SK-N-SH treated with all-trans-retinoic acid at 6 μM for 48 hours (cell line): ENCODE measurements around the gene KIF18A.

Source experiments
- ARNTL ChIP-seq: fragments of 450-650 bp; formaldehyde crosslinking; IDR thresholded peaks from 2 replicates; pipeline ENCODE4 v1.5.0; 2020; ENCODE audit warnings: low read depth, mild to moderate bottlenecking, moderate library complexity, borderline replicate concordance
- BACH2 ChIP-seq: fragments of 250-450 bp; sonication (Bioruptor Pico); IDR thresholded peaks from 2 replicates; pipeline ENCODE4 v1.9.0; 2021; ENCODE audit warnings: mild to moderate bottlenecking, borderline replicate concordance
- ESRRG ChIP-seq: fragments of 250-450 bp; sonication (Bioruptor Pico); IDR thresholded peaks from 2 replicates; pipeline ENCODE4 v1.6.1; 2021; ENCODE audit warnings: mild to moderate bottlenecking
- OSR1 ChIP-seq: fragments of 250-450 bp; sonication (Bioruptor Pico); IDR thresholded peaks from 2 replicates; pipeline ENCODE4 v1.8.0; 2022; ENCODE audit warnings: moderate library complexity, mild to moderate bottlenecking, inconsistent platforms
- RARB ChIP-seq: fragments of 250-450 bp; sonication (Bioruptor Pico); IDR thresholded peaks from 2 replicates; pipeline ENCODE4 v1.8.0; 2021; ENCODE audit warnings: mild to moderate bottlenecking, moderate library complexity
- TOX ChIP-seq: fragments of 250-450 bp; sonication (Bioruptor Pico); IDR thresholded peaks from 2 replicates; pipeline ENCODE4 v1.8.0; 2021; ENCODE audit warnings: mild to moderate bottlenecking, moderate library complexity, borderline replicate concordance
- ZFP3 ChIP-seq: fragments of 250-450 bp; sonication (Bioruptor Pico); IDR thresholded peaks from 2 replicates; pipeline ENCODE4 v1.5.0; 2020; ENCODE audit warnings: mild to moderate bottlenecking, moderate library complexity
- ZFP30 ChIP-seq: fragments of 450-650 bp; formaldehyde crosslinking; IDR thresholded peaks from 2 replicates; pipeline ENCODE4 v1.5.0; 2022; ENCODE audit warnings: mild to moderate bottlenecking, moderate library complexity
- ZNF565 ChIP-seq: fragments of 450-650 bp; formaldehyde crosslinking; conservative IDR thresholded peaks from 2 replicates; pipeline ENCODE4 v1.5.0; 2020; ENCODE audit warnings: low read depth, mild to moderate bottlenecking, moderate library complexity
- ZNF8 ChIP-seq: fragments of 450-650 bp; formaldehyde crosslinking; IDR thresholded peaks from 2 replicates; pipeline ENCODE4 v1.5.0; 2020; ENCODE audit warnings: mild to moderate bottlenecking, moderate library complexity
- TF ChIP-seq, protein P1 (sequence below): fragments of 250-450 bp; sonication (Bioruptor Pico); IDR thresholded peaks from 2 replicates; pipeline ENCODE4 v1.8.0; 2020; ENCODE audit warnings: mild to moderate bottlenecking, moderate library complexity, borderline replicate concordance
- TF ChIP-seq, protein P2 (sequence below): fragments of 250-450 bp; sonication (Bioruptor Pico); IDR thresholded peaks from 2 replicates; pipeline ENCODE4 v1.5.1; 2020; ENCODE audit warnings: low read depth, mild to moderate bottlenecking, moderate library complexity
- TF ChIP-seq, protein P3 (sequence below): fragments of 250-450 bp; sonication (Bioruptor Pico); IDR thresholded peaks from 2 replicates; pipeline ENCODE4 v1.5.1; 2021; ENCODE audit warnings: mild to moderate bottlenecking, moderate library complexity
- TF ChIP-seq, protein P4 (sequence below): fragments of 250-450 bp; sonication (Bioruptor Pico); IDR thresholded peaks from 2 replicates; pipeline ENCODE4 v1.8.0; 2021; ENCODE audit warnings: low read depth, mild to moderate bottlenecking, moderate library complexity, borderline replicate concordance

DNA sequence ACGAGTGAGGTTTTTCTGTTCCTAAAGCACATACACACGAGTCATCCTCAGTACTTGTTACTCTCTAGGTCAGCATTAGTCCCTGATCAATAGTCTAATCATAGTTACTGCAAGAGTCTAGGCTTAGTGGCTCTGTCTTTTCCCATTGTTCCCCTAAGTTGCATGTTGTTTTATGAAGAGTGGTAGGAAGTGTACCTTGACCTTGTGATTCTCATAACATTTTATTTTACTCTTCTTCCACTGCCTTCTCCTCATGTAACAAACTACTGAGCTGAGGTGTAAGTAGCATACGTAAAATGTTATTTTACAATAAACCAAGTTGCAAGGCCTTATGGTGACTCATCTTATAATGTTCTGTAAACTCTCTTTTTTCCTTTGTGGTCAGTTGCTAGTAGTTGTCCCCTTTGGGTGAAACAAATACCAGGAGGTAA, 15.2 kb upstream of the KIF18A start:
- TF ChIP-seq ZFP30 (no peak), RARB (CRISPR knock-in tag) (no peak), OSR1 (CRISPR knock-in tag) (no peak), ARNTL (CRISPR knock-in tag) (no peak), ZFP3 (CRISPR knock-in tag) (no peak), ESRRG (CRISPR knock-in tag) (no peak), TOX (CRISPR knock-in tag) (no peak), ZNF8 (CRISPR knock-in tag) (no peak), BACH2 (CRISPR knock-in tag) (no peak), ZNF565 (no peak)
- TF ChIP-seq, protein P1, sequence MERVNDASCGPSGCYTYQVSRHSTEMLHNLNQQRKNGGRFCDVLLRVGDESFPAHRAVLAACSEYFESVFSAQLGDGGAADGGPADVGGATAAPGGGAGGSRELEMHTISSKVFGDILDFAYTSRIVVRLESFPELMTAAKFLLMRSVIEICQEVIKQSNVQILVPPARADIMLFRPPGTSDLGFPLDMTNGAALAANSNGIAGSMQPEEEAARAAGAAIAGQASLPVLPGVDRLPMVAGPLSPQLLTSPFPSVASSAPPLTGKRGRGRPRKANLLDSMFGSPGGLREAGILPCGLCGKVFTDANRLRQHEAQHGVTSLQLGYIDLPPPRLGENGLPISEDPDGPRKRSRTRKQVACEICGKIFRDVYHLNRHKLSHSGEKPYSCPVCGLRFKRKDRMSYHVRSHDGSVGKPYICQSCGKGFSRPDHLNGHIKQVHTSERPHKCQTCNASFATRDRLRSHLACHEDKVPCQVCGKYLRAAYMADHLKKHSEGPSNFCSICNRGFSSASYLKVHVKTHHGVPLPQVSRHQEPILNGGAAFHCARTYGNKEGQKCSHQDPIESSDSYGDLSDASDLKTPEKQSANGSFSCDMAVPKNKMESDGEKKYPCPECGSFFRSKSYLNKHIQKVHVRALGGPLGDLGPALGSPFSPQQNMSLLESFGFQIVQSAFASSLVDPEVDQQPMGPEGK (CRISPR knock-in tag) = no peak
- TF ChIP-seq, protein P2, sequence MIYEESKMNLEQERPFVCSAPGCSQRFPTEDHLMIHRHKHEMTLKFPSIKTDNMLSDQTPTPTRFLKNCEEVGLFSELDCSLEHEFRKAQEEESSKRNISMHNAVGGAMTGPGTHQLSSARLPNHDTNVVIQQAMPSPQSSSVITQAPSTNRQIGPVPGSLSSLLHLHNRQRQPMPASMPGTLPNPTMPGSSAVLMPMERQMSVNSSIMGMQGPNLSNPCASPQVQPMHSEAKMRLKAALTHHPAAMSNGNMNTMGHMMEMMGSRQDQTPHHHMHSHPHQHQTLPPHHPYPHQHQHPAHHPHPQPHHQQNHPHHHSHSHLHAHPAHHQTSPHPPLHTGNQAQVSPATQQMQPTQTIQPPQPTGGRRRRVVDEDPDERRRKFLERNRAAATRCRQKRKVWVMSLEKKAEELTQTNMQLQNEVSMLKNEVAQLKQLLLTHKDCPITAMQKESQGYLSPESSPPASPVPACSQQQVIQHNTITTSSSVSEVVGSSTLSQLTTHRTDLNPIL = no peak
- TF ChIP-seq, protein P3, sequence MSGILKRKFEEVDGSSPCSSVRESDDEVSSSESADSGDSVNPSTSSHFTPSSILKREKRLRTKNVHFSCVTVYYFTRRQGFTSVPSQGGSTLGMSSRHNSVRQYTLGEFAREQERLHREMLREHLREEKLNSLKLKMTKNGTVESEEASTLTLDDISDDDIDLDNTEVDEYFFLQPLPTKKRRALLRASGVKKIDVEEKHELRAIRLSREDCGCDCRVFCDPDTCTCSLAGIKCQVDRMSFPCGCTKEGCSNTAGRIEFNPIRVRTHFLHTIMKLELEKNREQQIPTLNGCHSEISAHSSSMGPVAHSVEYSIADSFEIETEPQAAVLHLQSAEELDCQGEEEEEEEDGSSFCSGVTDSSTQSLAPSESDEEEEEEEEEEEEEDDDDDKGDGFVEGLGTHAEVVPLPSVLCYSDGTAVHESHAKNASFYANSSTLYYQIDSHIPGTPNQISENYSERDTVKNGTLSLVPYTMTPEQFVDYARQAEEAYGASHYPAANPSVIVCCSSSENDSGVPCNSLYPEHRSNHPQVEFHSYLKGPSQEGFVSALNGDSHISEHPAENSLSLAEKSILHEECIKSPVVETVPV (CRISPR knock-in tag) = no peak
- TF ChIP-seq, protein P4, sequence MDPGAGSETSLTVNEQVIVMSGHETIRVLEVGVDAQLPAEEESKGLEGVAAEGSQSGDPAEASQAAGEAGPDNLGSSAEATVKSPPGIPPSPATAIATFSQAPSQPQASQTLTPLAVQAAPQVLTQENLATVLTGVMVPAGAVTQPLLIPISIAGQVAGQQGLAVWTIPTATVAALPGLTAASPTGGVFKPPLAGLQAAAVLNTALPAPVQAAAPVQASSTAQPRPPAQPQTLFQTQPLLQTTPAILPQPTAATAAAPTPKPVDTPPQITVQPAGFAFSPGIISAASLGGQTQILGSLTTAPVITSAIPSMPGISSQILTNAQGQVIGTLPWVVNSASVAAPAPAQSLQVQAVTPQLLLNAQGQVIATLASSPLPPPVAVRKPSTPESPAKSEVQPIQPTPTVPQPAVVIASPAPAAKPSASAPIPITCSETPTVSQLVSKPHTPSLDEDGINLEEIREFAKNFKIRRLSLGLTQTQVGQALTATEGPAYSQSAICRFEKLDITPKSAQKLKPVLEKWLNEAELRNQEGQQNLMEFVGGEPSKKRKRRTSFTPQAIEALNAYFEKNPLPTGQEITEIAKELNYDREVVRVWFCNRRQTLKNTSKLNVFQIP (CRISPR knock-in tag) = no peak
